Skin of body (tissue), 2 donors: ENCODE data around the gene CCK. TPM values are rescaled to one million over a fixed set of nuclear protein-coding genes. Genes with fewer than 3 reads are reported as not detected.
A peak's percentile ranks its signal among the peaks of the same experiment; 100 is the strongest.

ENCODE experiments used
- DNase-seq: peaks from one replicate; lab custom pipeline; 2025; lab: John Stamatoyannopoulos, UW
- total RNA-seq: library from RNA; depleted of rRNA; stranded (reverse); fragments of >200 nt; gene quantifications from one replicate; pipeline ENCODE4 v1.2.3, GENCODE V29; 2014

CCK gene
- total RNA-seq, 1 donor from 2014 or later = 1.6 TPM

GRCh38 chr3:42269647-42270046, 3.7 kb upstream of the CCK start:
- DNase-seq = no peak

GRCh38 chr3:42267878-42268277, 1.9 kb upstream of the CCK start:
- no peak for DNase-seq

- no peak for DNase-seq
Measured at GRCh38 chr3:42265059-42265991, 660 bp downstream of the CCK start.

- no peak for DNase-seq
Measured at GRCh38 chr3:42264399-42265058, 1.5 kb downstream of the CCK start.

GRCh38 chr3:42263354-42264346, 2.3 kb downstream of the CCK start:
- DNase-seq = no peak

GRCh38 chr3:42262525-42262924, 3.5 kb downstream of the CCK start:
- no peak for DNase-seq

- DNase-seq = no peak
Measured at GRCh38 chr3:42257007-42257406, 9.0 kb downstream of the CCK start.

GRCh38 chr3:42256135-42256819, 9.7 kb downstream of the CCK start:
- no peak for DNase-seq

- DNase-seq = no peak
Measured at GRCh38 chr3:42254566-42254965, 11.4 kb downstream of the CCK start.

- DNase-seq = no peak
Measured at GRCh38 chr3:42250761-42251160, 15.2 kb downstream of the CCK start.

GRCh38 chr3:42247576-42248027, 18.4 kb downstream of the CCK start:
- no peak for DNase-seq

GRCh38 chr3:42246091-42246490, 19.9 kb downstream of the CCK start:
- no peak for DNase-seq

- DNase-seq = no peak
Measured at GRCh38 chr3:42236611-42237010, 29.4 kb downstream of the CCK start.

- no peak for DNase-seq
Measured at GRCh38 chr3:42235532-42235931, 30.5 kb downstream of the CCK start.

GRCh38 chr3:42230860-42231259, 35.1 kb downstream of the CCK start:
- DNase-seq = no peak

- DNase-seq = peak; percentile 13
Measured at GRCh38 chr3:42229942-42230688, 35.9 kb downstream of the CCK start.

- no peak for DNase-seq
Measured at GRCh38 chr3:42229266-42229941, 36.6 kb downstream of the CCK start.

GRCh38 chr3:42228796-42229195, 37.2 kb downstream of the CCK start:
- no peak for DNase-seq
